ENCODE measurements around the gene UBXN11. TPM values are rescaled to one million over a fixed set of nuclear protein-coding genes. Genes with fewer than 3 reads are reported as not detected.

UBXN11 gene
- total RNA-seq, 1 donor from 2014 or later = 36.9 TPM

GRCh38 chr1:26353210-26353859 lies 46.9 kb upstream of the UBXN11 start:
- TF ChIP-seq, protein P1, sequence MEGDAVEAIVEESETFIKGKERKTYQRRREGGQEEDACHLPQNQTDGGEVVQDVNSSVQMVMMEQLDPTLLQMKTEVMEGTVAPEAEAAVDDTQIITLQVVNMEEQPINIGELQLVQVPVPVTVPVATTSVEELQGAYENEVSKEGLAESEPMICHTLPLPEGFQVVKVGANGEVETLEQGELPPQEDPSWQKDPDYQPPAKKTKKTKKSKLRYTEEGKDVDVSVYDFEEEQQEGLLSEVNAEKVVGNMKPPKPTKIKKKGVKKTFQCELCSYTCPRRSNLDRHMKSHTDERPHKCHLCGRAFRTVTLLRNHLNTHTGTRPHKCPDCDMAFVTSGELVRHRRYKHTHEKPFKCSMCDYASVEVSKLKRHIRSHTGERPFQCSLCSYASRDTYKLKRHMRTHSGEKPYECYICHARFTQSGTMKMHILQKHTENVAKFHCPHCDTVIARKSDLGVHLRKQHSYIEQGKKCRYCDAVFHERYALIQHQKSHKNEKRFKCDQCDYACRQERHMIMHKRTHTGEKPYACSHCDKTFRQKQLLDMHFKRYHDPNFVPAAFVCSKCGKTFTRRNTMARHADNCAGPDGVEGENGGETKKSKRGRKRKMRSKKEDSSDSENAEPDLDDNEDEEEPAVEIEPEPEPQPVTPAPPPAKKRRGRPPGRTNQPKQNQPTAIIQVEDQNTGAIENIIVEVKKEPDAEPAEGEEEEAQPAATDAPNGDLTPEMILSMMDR (IDR thresholded peaks at IDR 0.05) = no peak
- ChIA-PET CTCF (no interaction called here), POLR2A (no interaction called here)
- no peak for DNase-seq
- Mint-ChIP-seq H3K4me1 (no peaks in the 10 kb centered on the region), H3K27ac (no peak overlapping the region), H3K36me3 (ENCODE audit: low read depth) (no peaks in the 10 kb centered on the region), H3K27me3 (peaks cover 2% of the 10 kb centered on the region), H3K9me3 (no peaks in the 10 kb centered on the region), H3K4me3 (no peak overlapping the region)
- ATAC-seq (ENCODE audit: low read depth) = no peak
- intact Hi-C loops (cut with micrococcal nuclease) = no loop called here

DNA sequence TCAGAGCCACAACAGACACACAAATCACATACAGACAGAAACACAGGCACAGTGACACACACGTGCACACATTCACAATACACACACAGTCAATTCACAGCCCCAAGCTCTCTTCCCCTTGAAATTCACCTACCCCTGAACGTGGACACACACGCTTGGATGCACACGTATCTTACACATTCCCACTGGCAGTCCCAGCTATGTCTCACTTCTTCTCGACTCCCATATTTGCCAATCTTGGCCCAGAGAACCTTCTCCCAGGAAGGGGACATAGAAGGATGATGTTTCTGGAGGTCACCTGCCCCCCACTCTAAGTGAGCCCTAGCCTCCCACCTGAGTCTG lies 45.9 kb upstream of the UBXN11 start:
- Mint-ChIP-seq H3K9me3 (no peaks in the 10 kb centered on the region), H3K27me3 (peaks cover 2% of the 10 kb centered on the region), H3K36me3 (ENCODE audit: low read depth) (no peaks in the 10 kb centered on the region), H3K4me3 (no peak overlapping the region), H3K4me1 (no peaks in the 10 kb centered on the region), H3K27ac (no peak overlapping the region)
- no peak for DNase-seq
- POLR2A ChIA-PET = no interaction called here
- TF ChIP-seq, protein P1 (IDR thresholded peaks at IDR 0.05) = no peak
- intact Hi-C loops (cut with micrococcal nuclease) = no loop called here
- CTCF ChIA-PET = no interaction called here
- no peak for ATAC-seq (ENCODE audit: low read depth)

DNA sequence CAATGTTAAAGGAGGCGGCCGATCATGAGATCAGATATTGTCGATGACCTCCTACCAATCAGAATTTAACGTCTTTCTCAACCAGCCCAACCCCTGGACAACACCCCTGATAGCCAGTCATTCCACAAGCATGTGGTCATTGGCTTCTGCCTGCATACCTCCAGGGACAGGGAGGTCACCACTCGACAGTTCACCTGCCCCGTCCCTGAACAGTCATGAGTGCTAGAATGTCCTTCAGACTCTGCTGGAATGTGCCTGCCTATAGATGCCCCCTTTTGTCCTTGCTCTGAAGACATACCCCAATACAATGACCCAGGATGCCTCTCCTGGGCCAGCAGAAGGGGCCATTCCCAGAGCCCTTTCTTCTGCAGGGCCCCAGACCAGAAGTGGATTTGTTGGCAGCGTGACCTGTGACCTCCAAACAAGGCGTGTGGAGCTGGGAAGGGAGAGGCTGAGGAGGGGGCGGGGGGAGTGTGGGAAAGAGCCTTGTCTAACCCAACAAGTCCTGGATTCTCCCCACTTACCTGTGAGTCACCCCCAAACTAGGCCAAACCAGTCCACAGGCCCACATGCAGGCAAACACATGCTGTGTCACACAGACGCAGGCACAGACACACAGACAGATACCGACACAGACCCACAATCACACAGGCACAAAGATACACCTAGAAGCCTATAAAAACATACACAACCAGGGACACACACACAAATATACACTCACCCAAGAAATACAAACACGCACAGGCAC lies 45.3 kb upstream of the UBXN11 start:
- intact Hi-C loops (cut with micrococcal nuclease) = no loop called here
- Mint-ChIP-seq H3K36me3 (ENCODE audit: low read depth) (no peaks in the 10 kb centered on the region), H3K9me3 (no peaks in the 10 kb centered on the region), H3K27me3 (peaks cover 2% of the 10 kb centered on the region), H3K4me3 (no peak overlapping the region), H3K27ac (no peak overlapping the region), H3K4me1 (no peaks in the 10 kb centered on the region)
- POLR2A ChIA-PET = no interaction called here
- ATAC-seq (ENCODE audit: low read depth) = no peak
- TF ChIP-seq, protein P1 (IDR thresholded peaks at IDR 0.05) = no peak
- DNase-seq = no peak
- CTCF ChIA-PET = no interaction called here

DNA sequence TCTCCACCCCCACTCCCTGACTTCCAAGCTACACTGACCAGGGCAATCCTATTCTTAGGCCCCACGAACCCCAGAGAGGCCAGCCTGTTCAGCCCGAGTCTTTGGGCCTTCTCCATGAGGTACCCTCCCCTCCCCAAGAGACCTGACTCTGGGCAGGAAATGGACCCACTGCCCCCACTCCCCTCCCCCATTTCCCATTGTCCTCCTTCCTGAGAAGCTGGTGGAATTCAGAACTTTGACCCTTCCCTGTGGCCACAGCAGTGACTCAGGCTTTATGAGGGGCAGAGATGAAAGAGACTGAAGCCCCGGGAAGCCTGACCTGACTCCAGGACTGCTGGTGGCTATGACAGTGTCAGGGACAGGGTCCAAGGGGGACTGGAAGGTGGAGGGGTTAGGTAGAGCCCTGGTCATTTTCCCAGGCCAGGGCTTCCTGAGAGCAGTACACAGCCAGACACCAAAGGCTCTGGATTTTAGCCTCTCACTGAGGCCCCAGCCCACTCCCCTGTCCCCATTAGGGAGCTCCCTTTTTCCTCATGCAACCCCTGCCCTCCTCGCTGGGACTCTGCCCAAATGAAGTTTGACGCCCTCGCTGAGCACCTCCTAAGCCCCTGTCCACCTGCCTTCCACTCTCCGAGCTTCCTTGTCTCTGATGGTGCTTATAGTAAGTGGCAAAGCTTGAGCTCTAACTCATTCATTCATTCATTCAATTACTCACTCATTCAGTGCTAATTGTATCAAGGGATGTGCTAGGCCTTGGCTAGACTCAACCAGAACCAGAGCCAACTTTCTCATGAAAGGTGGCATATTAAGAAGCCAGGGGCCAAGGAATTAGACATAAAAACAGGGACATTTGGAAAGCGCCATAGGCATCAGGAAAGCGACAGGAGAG lies 44.5 kb upstream of the UBXN11 start:
- TF ChIP-seq, protein P1 (IDR thresholded peaks at IDR 0.05) = no peak
- H3K27me3 Mint-ChIP-seq = peaks cover 2% of the 10 kb centered on the region
- ATAC-seq (ENCODE audit: low read depth) (no peak), DNase-seq (no peak)
- no peaks in the 10 kb centered on the region for H3K4me1 Mint-ChIP-seq
- no peaks in the 10 kb centered on the region for H3K9me3 Mint-ChIP-seq
- intact Hi-C loops (cut with micrococcal nuclease) = no loop called here
- POLR2A ChIA-PET = no interaction called here
- H3K27ac Mint-ChIP-seq = no peak overlapping the region
- CTCF ChIA-PET = no interaction called here
- no peak overlapping the region for H3K4me3 Mint-ChIP-seq
- no peaks in the 10 kb centered on the region for H3K36me3 Mint-ChIP-seq (ENCODE audit: low read depth)

DNA sequence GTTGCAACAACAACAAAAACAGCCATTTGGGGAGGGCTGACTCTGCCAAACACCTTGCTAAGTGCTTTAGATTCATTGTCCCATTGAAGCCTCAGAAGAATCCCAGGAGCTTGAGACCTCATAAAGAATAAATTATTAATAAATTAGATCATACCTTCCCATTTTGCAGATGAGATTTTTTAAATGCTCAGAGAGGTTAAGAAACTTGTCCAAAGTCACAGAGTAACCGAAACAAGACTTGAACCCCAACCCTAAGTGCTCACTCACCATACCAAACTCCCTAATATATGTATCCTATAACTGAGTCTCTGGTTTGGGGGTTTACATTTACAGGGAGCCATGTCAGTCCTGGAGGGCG lies 43.9 kb upstream of the UBXN11 start:
- no peaks in the 10 kb centered on the region for H3K4me1 Mint-ChIP-seq
- intact Hi-C loops (cut with micrococcal nuclease) = no loop called here
- TF ChIP-seq, protein P1 (IDR thresholded peaks at IDR 0.05) = no peak
- no peak overlapping the region for H3K27ac Mint-ChIP-seq
- POLR2A ChIA-PET = no interaction called here
- DNase-seq (no peak), ATAC-seq (ENCODE audit: low read depth) (no peak)
- H3K36me3 Mint-ChIP-seq (ENCODE audit: low read depth) = no peaks in the 10 kb centered on the region
- H3K4me3 Mint-ChIP-seq = no peak overlapping the region
- no peaks in the 10 kb centered on the region for H3K9me3 Mint-ChIP-seq
- CTCF ChIA-PET = no interaction called here
- H3K27me3 Mint-ChIP-seq = no peaks in the 10 kb centered on the region

All from activated B cell treated with CpG ODN at 0.5 μM for 24 hours (primary cell).